ENCODE data around the gene APH1B.
"Not testable (repeated sequence)": the region's sequence is repeated elsewhere in the genome, so short reads cannot be mapped to it uniquely, and the experiment has no call there.

APH1B gene

GRCh38 chr15:63339836-63340235 lies 62.4 kb downstream of the APH1B start:
- H2BK5ac ChIP-seq (ENCODE audit: low read length), result no peak overlapping the region
- DNase-seq, result no peak
- H2AK5ac ChIP-seq (ENCODE audit: low read length), result no peak overlapping the region
- no peak overlapping the region for H3K4ac ChIP-seq (ENCODE audit: low read depth, low read length)
- H3K4me2 ChIP-seq (ENCODE audit: low read length), result no peak overlapping the region
- no peak overlapping the region for H4K8ac ChIP-seq (ENCODE audit: low read depth, low read length)
- no peak overlapping the region for H3K27ac ChIP-seq (ENCODE audit: low read depth, low read length)
- H4K5ac ChIP-seq (ENCODE audit: low read length), result no peak overlapping the region
- no peaks in the 10 kb centered on the region for H3K27me3 ChIP-seq (ENCODE audit: insufficient read depth, low read length, poor library complexity)
- WGBS (ENCODE audit: extremely low coverage, insufficient coverage, low lambda C conversion rate), result no CpG with 5 or more reads among the region's 1 CpG
- H3K56ac ChIP-seq (ENCODE audit: low read length), result no peak overlapping the region
- no peak overlapping the region for H2BK120ac ChIP-seq (ENCODE audit: low read depth, low read length)
- H3K4me3 ChIP-seq (ENCODE audit: low read length), result no peak overlapping the region
- H3K9ac ChIP-seq (ENCODE audit: low read length), result no peak overlapping the region
- H3K36me3 ChIP-seq (ENCODE audit: control insufficient read depth, insufficient read depth, low read length), result peaks cover 14% of the 10 kb centered on the region
- no peak overlapping the region for H3K23ac ChIP-seq (ENCODE audit: low read length)
- H3K4me1 ChIP-seq (ENCODE audit: control insufficient read depth, low read depth, low read length), result peaks cover 8% of the 10 kb centered on the region
- no peaks in the 10 kb centered on the region for H3K79me1 ChIP-seq (ENCODE audit: low read length)
- no peak overlapping the region for H2BK15ac ChIP-seq (replicated peaks; ENCODE audit: low read depth)
- no peak overlapping the region for H3K18ac ChIP-seq (ENCODE audit: low read length)
- no peaks in the 10 kb centered on the region for H3K79me2 ChIP-seq (ENCODE audit: control insufficient read depth, insufficient read depth, low read length)

GRCh38 chr15:63340353-63340752 lies 62.9 kb downstream of the APH1B start:
- Histone ChIP-seq H3K23ac (ENCODE audit: low read length) (peak overlapping the region; percentile 17), H4K8ac (ENCODE audit: low read depth, low read length) (no peak overlapping the region), H3K27me3 (ENCODE audit: insufficient read depth, low read length, poor library complexity) (no peaks in the 10 kb centered on the region), H2BK15ac (replicated peaks; ENCODE audit: low read depth) (no peak overlapping the region), H3K79me2 (ENCODE audit: control insufficient read depth, insufficient read depth, low read length) (no peaks in the 10 kb centered on the region), H2AK5ac (ENCODE audit: low read length) (no peak overlapping the region), H3K18ac (ENCODE audit: low read length) (no peak overlapping the region), H4K5ac (ENCODE audit: low read length) (no peak overlapping the region), H2BK120ac (ENCODE audit: low read depth, low read length) (no peak overlapping the region), H3K27ac (ENCODE audit: low read depth, low read length) (no peak overlapping the region), H3K56ac (ENCODE audit: low read length) (peak overlapping the region; percentile 25), H2BK5ac (ENCODE audit: low read length) (no peak overlapping the region), H3K4me1 (ENCODE audit: control insufficient read depth, low read depth, low read length) (peaks cover 8% of the 10 kb centered on the region), H3K4me3 (ENCODE audit: low read length) (no peak overlapping the region), H3K79me1 (ENCODE audit: low read length) (no peaks in the 10 kb centered on the region), H3K36me3 (ENCODE audit: control insufficient read depth, insufficient read depth, low read length) (peaks cover 14% of the 10 kb centered on the region), H3K9ac (ENCODE audit: low read length) (no peak overlapping the region), H3K4me2 (ENCODE audit: low read length) (no peak overlapping the region), H3K4ac (ENCODE audit: low read depth, low read length) (no peak overlapping the region)
- DNase-seq, result no peak
- no CpG with 5 or more reads among the region's 8 CpGs for WGBS (ENCODE audit: extremely low coverage, insufficient coverage, low lambda C conversion rate)

- Histone ChIP-seq H3K18ac (ENCODE audit: low read length) (no peak overlapping the region), H3K27ac (ENCODE audit: low read depth, low read length) (no peak overlapping the region), H3K79me1 (ENCODE audit: low read length) (no peaks in the 10 kb centered on the region), H4K8ac (ENCODE audit: low read depth, low read length) (no peak overlapping the region), H3K4me1 (ENCODE audit: control insufficient read depth, low read depth, low read length) (peaks cover 8% of the 10 kb centered on the region), H4K5ac (ENCODE audit: low read length) (no peak overlapping the region), H3K79me2 (ENCODE audit: control insufficient read depth, insufficient read depth, low read length) (no peaks in the 10 kb centered on the region), H3K4me2 (ENCODE audit: low read length) (no peak overlapping the region), H3K9ac (ENCODE audit: low read length) (no peak overlapping the region), H2BK120ac (ENCODE audit: low read depth, low read length) (no peak overlapping the region), H2AK5ac (ENCODE audit: low read length) (no peak overlapping the region), H2BK5ac (ENCODE audit: low read length) (no peak overlapping the region), H2BK15ac (replicated peaks; ENCODE audit: low read depth) (no peak overlapping the region), H3K23ac (ENCODE audit: low read length) (peak overlapping the region; percentile 17), H3K56ac (ENCODE audit: low read length) (no peak overlapping the region), H3K27me3 (ENCODE audit: insufficient read depth, low read length, poor library complexity) (no peaks in the 10 kb centered on the region), H3K36me3 (ENCODE audit: control insufficient read depth, insufficient read depth, low read length) (peaks cover 11% of the 10 kb centered on the region), H3K4ac (ENCODE audit: low read depth, low read length) (no peak overlapping the region), H3K4me3 (ENCODE audit: low read length) (no peak overlapping the region)
- no CpG with 5 or more reads among the region's 3 CpGs for WGBS (ENCODE audit: extremely low coverage, insufficient coverage, low lambda C conversion rate)
- no peak for DNase-seq
These were observed 63.5 kb downstream of the APH1B start for GRCh38 chr15:63340878-63341277.

- Histone ChIP-seq H3K27me3 (ENCODE audit: insufficient read depth, low read length, poor library complexity) (no peaks in the 10 kb centered on the region), H3K56ac (ENCODE audit: low read length) (no peak overlapping the region), H3K27ac (ENCODE audit: low read depth, low read length) (no peak overlapping the region), H2BK120ac (ENCODE audit: low read depth, low read length) (no peak overlapping the region), H3K4me2 (ENCODE audit: low read length) (no peak overlapping the region), H2BK5ac (ENCODE audit: low read length) (no peak overlapping the region), H2BK15ac (replicated peaks; ENCODE audit: low read depth) (no peak overlapping the region), H3K79me1 (ENCODE audit: low read length) (no peaks in the 10 kb centered on the region), H4K5ac (ENCODE audit: low read length) (no peak overlapping the region), H3K4me3 (ENCODE audit: low read length) (no peak overlapping the region), H2AK5ac (ENCODE audit: low read length) (no peak overlapping the region), H3K4me1 (ENCODE audit: control insufficient read depth, low read depth, low read length) (peaks cover 8% of the 10 kb centered on the region), H3K4ac (ENCODE audit: low read depth, low read length) (no peak overlapping the region), H3K9ac (ENCODE audit: low read length) (no peak overlapping the region), H3K36me3 (ENCODE audit: control insufficient read depth, insufficient read depth, low read length) (peaks cover 10% of the 10 kb centered on the region), H3K18ac (ENCODE audit: low read length) (no peak overlapping the region), H3K23ac (ENCODE audit: low read length) (no peak overlapping the region), H4K8ac (ENCODE audit: low read depth, low read length) (no peak overlapping the region), H3K79me2 (ENCODE audit: control insufficient read depth, insufficient read depth, low read length) (no peaks in the 10 kb centered on the region)
- no CpG with 5 or more reads among the region's 4 CpGs for WGBS (ENCODE audit: extremely low coverage, insufficient coverage, low lambda C conversion rate)
- no peak for DNase-seq
These were observed 64.5 kb downstream of the APH1B start for GRCh38 chr15:63341898-63342297.

GRCh38 chr15:63342996-63343562 lies 65.7 kb downstream of the APH1B start:
- not testable (repeated sequence) for H4K8ac ChIP-seq (ENCODE audit: low read depth, low read length); H3K9ac ChIP-seq (ENCODE audit: low read length); DNase-seq

GRCh38 chr15:63344731-63345390 lies 67.5 kb downstream of the APH1B start:
- WGBS (ENCODE audit: extremely low coverage, insufficient coverage, low lambda C conversion rate), result no CpG with 5 or more reads among the region's 5 CpGs
- Histone ChIP-seq H3K56ac (ENCODE audit: low read length) (no peak overlapping the region), H3K27me3 (ENCODE audit: insufficient read depth, low read length, poor library complexity) (no peaks in the 10 kb centered on the region), H3K4me1 (ENCODE audit: control insufficient read depth, low read depth, low read length) (peaks cover 8% of the 10 kb centered on the region), H3K4me3 (ENCODE audit: low read length) (no peak overlapping the region), H3K79me1 (ENCODE audit: low read length) (no peaks in the 10 kb centered on the region), H3K9ac (ENCODE audit: low read length) (no peak overlapping the region), H3K79me2 (ENCODE audit: control insufficient read depth, insufficient read depth, low read length) (no peaks in the 10 kb centered on the region), H2BK120ac (ENCODE audit: low read depth, low read length) (no peak overlapping the region), H3K18ac (ENCODE audit: low read length) (no peak overlapping the region), H2BK15ac (replicated peaks; ENCODE audit: low read depth) (no peak overlapping the region), H4K5ac (ENCODE audit: low read length) (no peak overlapping the region), H2BK5ac (ENCODE audit: low read length) (no peak overlapping the region), H2AK5ac (ENCODE audit: low read length) (no peak overlapping the region), H3K4ac (ENCODE audit: low read depth, low read length) (no peak overlapping the region), H3K36me3 (ENCODE audit: control insufficient read depth, insufficient read depth, low read length) (peaks cover 6% of the 10 kb centered on the region), H4K8ac (ENCODE audit: low read depth, low read length) (no peak overlapping the region), H3K4me2 (ENCODE audit: low read length) (no peak overlapping the region), H3K23ac (ENCODE audit: low read length) (no peak overlapping the region), H3K27ac (ENCODE audit: low read depth, low read length) (no peak overlapping the region)
- DNase-seq, result no peak

More at GRCh38 chr15:63342996-63343562, 65.7 kb downstream of the APH1B start:
- H2BK5ac ChIP-seq (ENCODE audit: low read length); H2BK120ac ChIP-seq (ENCODE audit: low read depth, low read length); H3K4me3 ChIP-seq (ENCODE audit: low read length); H2BK15ac ChIP-seq (replicated peaks; ENCODE audit: low read depth); H4K5ac ChIP-seq (ENCODE audit: low read length); H3K4ac ChIP-seq (ENCODE audit: low read depth, low read length); H3K4me2 ChIP-seq (ENCODE audit: low read length); H3K79me1 ChIP-seq (ENCODE audit: low read length); H3K23ac ChIP-seq (ENCODE audit: low read length); H3K56ac ChIP-seq (ENCODE audit: low read length); H3K79me2 ChIP-seq (ENCODE audit: control insufficient read depth, insufficient read depth, low read length); H3K18ac ChIP-seq (ENCODE audit: low read length); H3K27me3 ChIP-seq (ENCODE audit: insufficient read depth, low read length, poor library complexity); H3K4me1 ChIP-seq (ENCODE audit: control insufficient read depth, low read depth, low read length); H3K27ac ChIP-seq (ENCODE audit: low read depth, low read length); H2AK5ac ChIP-seq (ENCODE audit: low read length): not testable (repeated sequence)
- H3K36me3 ChIP-seq (ENCODE audit: control insufficient read depth, insufficient read depth, low read length), result peaks cover 10% of the 10 kb centered on the region
- no CpG with 5 or more reads among the region's 11 CpGs for WGBS (ENCODE audit: extremely low coverage, insufficient coverage, low lambda C conversion rate)

All from mesendoderm (in vitro differentiated cells).